SK-N-MC (cell line): Measurements from ENCODE around the gene POPDC3.

ENCODE experiments used
- EZH2 ChIP-seq: fragments of 200-600 bp; sonication (generic); IDR thresholded peaks from one replicate; pipeline ENCODE4 v1.6.1; 2017; ENCODE audit warnings: antibody characterized with exemption
- FOXP2 ChIP-seq: optimal IDR thresholded peaks from 2 replicates; pipeline ENCODE3; 2011; ENCODE audit warnings: mild to moderate bottlenecking, moderate library complexity; ENCODE audit not compliant: insufficient read depth; ENCODE audit errors: extremely low read length, control extremely low read depth
- POLR2AphosphoS5 ChIP-seq: IDR thresholded peaks from 2 replicates; pipeline ENCODE4 v1.6.1; 2012; ENCODE audit warnings: mild to moderate bottlenecking, low read depth, low read length, borderline replicate concordance

DNA sequence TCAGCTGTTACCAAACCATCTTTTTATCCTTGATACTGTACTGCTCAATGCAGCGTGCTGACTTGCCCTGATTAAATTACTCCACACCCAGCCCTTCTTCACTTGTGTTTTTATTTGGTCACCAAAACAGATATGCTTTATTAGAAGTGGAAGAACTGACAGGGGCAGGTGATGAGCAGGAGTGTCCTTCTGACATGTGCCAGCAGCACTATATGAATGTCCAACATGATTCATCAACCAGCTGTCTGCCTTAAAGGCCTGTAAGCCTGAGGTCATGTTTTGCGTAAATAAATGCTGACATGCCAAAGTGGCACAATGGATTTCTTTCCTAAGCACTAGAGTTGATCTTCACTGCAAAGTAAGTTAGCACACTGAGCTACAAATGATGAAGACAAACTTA, 15.4 kb downstream of the POPDC3 start:
- TF ChIP-seq POLR2AphosphoS5 = no peak
- no peak for TF ChIP-seq EZH2
- no peak for TF ChIP-seq FOXP2
